CD4-positive, alpha-beta T cell (primary cell): ENCODE data around the gene ZFP3. TPM values are rescaled to one million over a fixed set of nuclear protein-coding genes. Genes with fewer than 3 reads are reported as not detected.
A peak's percentile ranks its signal among the peaks of the same experiment; 100 is the strongest.
"Not testable (repeated sequence)": the region's sequence is repeated elsewhere in the genome, so short reads cannot be mapped to it uniquely, and the experiment has no call there.

ENCODE experiments used
- ATAC-seq: fragments of 200-7000 bp; cut with Tn5 transposase; one replicate; pipeline ENCODE4 v1.10.0; 2022; ENCODE audit warnings: mild to moderate bottlenecking; ENCODE audit not compliant: poor library complexity
- CTCF ChIA-PET: fragments of 350-600 bp; sonication (Branson Sonifier 250); formaldehyde crosslinking; loops from one replicate; lab custom pipeline; 2021; ENCODE audit warnings: antibody characterized with exemption, inconsistent platforms; lab: Charles Lee
- POLR2A ChIA-PET: fragments of 350-600 bp; sonication (Branson Sonifier 250); formaldehyde crosslinking; loops from one replicate; lab custom pipeline; 2021; ENCODE audit warnings: antibody characterized with exemption, inconsistent platforms; lab: Charles Lee
- DNase-seq, 14 experiments: peaks; one replicate each; pipeline ENCODE4 v3.0.0-alpha.2; 2013 to 2020; ENCODE audit warnings: mixed read lengths in 2 of 14
- H3K27ac ChIP-seq, 2 donors: one replicate each; pipeline versions ENCODE4 v1.5.1 to v1.7.0; 2013; ENCODE audit warnings: low read length in 2 of 2, low read depth in 1 of 2, mild to moderate bottlenecking in 1 of 2
- H3K27me3 ChIP-seq, 2 experiments: 1 replicate in 1 of 2; 2 replicates in 1 of 2; pipeline versions ENCODE4 v1.6.1 to v1.7.0; 2013; ENCODE audit warnings: low read length in 2 of 2, control low read depth in 1 of 2, mild to moderate bottlenecking in 1 of 2, moderate library complexity in 1 of 2; ENCODE audit not compliant: insufficient read depth in 2 of 2, control insufficient read depth in 1 of 2
- H3K36me3 ChIP-seq: one replicate; pipeline ENCODE4 v1.6.1; 2013; ENCODE audit warnings: low read length, control low read depth; ENCODE audit not compliant: insufficient read depth
- H3K4me1 ChIP-seq: one replicate; pipeline ENCODE4 v1.6.1; 2013; ENCODE audit warnings: low read length, control low read depth; ENCODE audit not compliant: insufficient read depth
- H3K4me3 ChIP-seq: one replicate; pipeline ENCODE4 v1.5.1; 2013; ENCODE audit warnings: mild to moderate bottlenecking, low read length, moderate library complexity
- H3K9me3 ChIP-seq, 2 experiments: 1 replicate in 1 of 2; 2 replicates in 1 of 2; pipeline versions ENCODE4 v1.6.1 to v1.7.0; 2013; ENCODE audit warnings: low read length in 2 of 2, mild to moderate bottlenecking in 2 of 2, control low read depth in 1 of 2, moderate library complexity in 1 of 2; ENCODE audit not compliant: control insufficient read depth in 1 of 2, insufficient read depth in 1 of 2
- H3K27ac Mint-ChIP-seq: one replicate; pipeline ENCODE4 v1.8.0; 2020; ENCODE audit warnings: mixed read lengths
- H3K27me3 Mint-ChIP-seq: one replicate; pipeline ENCODE4 v1.8.0; 2021; ENCODE audit warnings: mixed read lengths
- H3K36me3 Mint-ChIP-seq: one replicate; pipeline ENCODE4 v1.8.0; 2021; ENCODE audit warnings: low read depth, mixed read lengths
- H3K4me1 Mint-ChIP-seq: one replicate; pipeline ENCODE4 v1.8.0; 2021; ENCODE audit warnings: low read depth, mixed read lengths
- H3K4me3 Mint-ChIP-seq: one replicate; pipeline ENCODE4 v1.8.0; 2020; ENCODE audit warnings: mild to moderate bottlenecking, mixed read lengths
- H3K9me3 Mint-ChIP-seq: one replicate; pipeline ENCODE4 v1.8.0; 2020; ENCODE audit warnings: mixed read lengths
- CTCF ChIP-seq: fragments of 200-600 bp; IDR thresholded peaks from one replicate; pipeline ENCODE4 v1.8.0; 2022; ENCODE audit warnings: antibody characterized with exemption, mild to moderate bottlenecking
- intact Hi-C, 2 experiments: fragments of 100-400 bp; cut with DNase I in 1 of 2; cut with micrococcal nuclease in 1 of 2; formaldehyde crosslinking; loops; one replicate each; pipeline versions ENCODE4 v1.15.1 to v1.9.0; 2023 to 2025; cut with DNase I, micrococcal nuclease
- total RNA-seq, 174 experiments: library from RNA in 2 of 174; stranded (reverse) in 2 of 174; gene quantifications; one replicate each; pipeline ENCODE4 v1.2.3 and lab custom pipeline; 2021 to 2026

The ZFP3 gene
- total RNA-seq, 2 experiments from 2014 or later, result 2.4 TPM

GRCh38 chr17:5121186-5121841, 43.0 kb downstream of the ZFP3 start:
- Mint-ChIP-seq H3K4me1 (no peaks in the 10 kb centered on the region), H3K27ac (no peak overlapping the region), H3K9me3 (no peaks in the 10 kb centered on the region), H3K36me3 (no peaks in the 10 kb centered on the region), H3K27me3 (peaks cover 82% of the 10 kb centered on the region), H3K4me3 (peak overlapping the region; percentile 38)
- Histone ChIP-seq H3K4me1 (peaks cover 8% of the 10 kb centered on the region), H3K9me3 (peaks cover 0 to 14% of the 10 kb centered on the region in 2 experiments), H3K4me3 (no peak overlapping the region), H3K27me3 (peaks cover 30 to 34% of the 10 kb centered on the region in 2 experiments), H3K27ac (no peak overlapping the region), H3K36me3 (no peaks in the 10 kb centered on the region)
- no peak for TF ChIP-seq CTCF
- ChIA-PET CTCF (no interaction called here), POLR2A (no interaction called here)
- no peak for ATAC-seq
- DNase-seq, result peak in 1 of 14 experiments; percentile 24
- intact Hi-C loops, result no loop called here

- H3K36me3 ChIP-seq, H3K27ac ChIP-seq, POLR2A ChIA-PET, H3K4me1 Mint-ChIP-seq, H3K36me3 Mint-ChIP-seq, H3K4me3 Mint-ChIP-seq, H3K27ac Mint-ChIP-seq, ATAC-seq, H3K4me1 ChIP-seq, CTCF ChIA-PET, H3K4me3 ChIP-seq, H3K9me3 Mint-ChIP-seq, intact Hi-C loops: not testable (repeated sequence)
- Histone ChIP-seq H3K9me3 (peaks cover 0 to 13% of the 10 kb centered on the region in 2 experiments), H3K27me3 (peaks cover 25 to 27% of the 10 kb centered on the region in 2 experiments)
- peaks cover 79% of the 10 kb centered on the region for H3K27me3 Mint-ChIP-seq
- peak in 1 of 14 experiments; percentile 1 for DNase-seq
Observed at GRCh38 chr17:5122056-5122455, 43.8 kb downstream of the ZFP3 start.

- no peaks in the 10 kb centered on the region for H3K9me3 Mint-ChIP-seq
- H3K27me3 ChIP-seq, result peaks cover 21 to 27% of the 10 kb centered on the region in 2 experiments
- no peak overlapping the region for H3K4me3 Mint-ChIP-seq
- H3K4me3 ChIP-seq, result peak overlapping the region; percentile 14
- no peaks in the 10 kb centered on the region for H3K36me3 ChIP-seq
- intact Hi-C loops, result no loop called here
- no peak overlapping the region for H3K27ac Mint-ChIP-seq
- peaks cover 0 to 13% of the 10 kb centered on the region in 2 experiments for H3K9me3 ChIP-seq
- peaks cover 80% of the 10 kb centered on the region for H3K27me3 Mint-ChIP-seq
- peaks cover 5% of the 10 kb centered on the region for H3K4me1 ChIP-seq
- no peak overlapping the region for H3K27ac ChIP-seq
- ATAC-seq (no peak), DNase-seq (peak in 3 of 14 experiments; percentile 7 to 31 (median 13))
- ChIA-PET CTCF (no interaction called here), POLR2A (no interaction called here)
- H3K4me1 Mint-ChIP-seq, result no peaks in the 10 kb centered on the region
- no peaks in the 10 kb centered on the region for H3K36me3 Mint-ChIP-seq
- no peak for TF ChIP-seq CTCF
Observed at GRCh38 chr17:5122586-5123342, 44.5 kb downstream of the ZFP3 start.
